Smooth muscle cell (in vitro differentiated cells): ENCODE measurements around the gene SMAP1. TPM values are rescaled to one million over a fixed set of nuclear protein-coding genes. Genes with fewer than 3 reads are reported as not detected.

Experiments used
- DNase-seq: peaks from one replicate; lab custom pipeline; 2025; ENCODE audit not compliant: unreplicated experiment; lab: John Stamatoyannopoulos, UW
- H2AFZ ChIP-seq: fragments of 200-600 bp; sonication (generic); 2 replicates; pipeline ENCODE4 v1.6.0; 2016; ENCODE audit warnings: antibody characterized with exemption, low read depth, mild to moderate bottlenecking
- H3F3A ChIP-seq: fragments of 200-600 bp; sonication (generic); 2 replicates; pipeline ENCODE4 v1.6.0; 2017; ENCODE audit warnings: antibody characterized with exemption, low read depth
- H3K27ac ChIP-seq: fragments of 200-600 bp; sonication (generic); 2 replicates; pipeline ENCODE4 v1.5.1; 2016; ENCODE audit warnings: low read depth, mild to moderate bottlenecking
- H3K27me3 ChIP-seq: fragments of 200-600 bp; sonication (generic); 2 replicates; pipeline ENCODE4 v1.6.1; 2016; ENCODE audit warnings: low read depth, mild to moderate bottlenecking
- H3K36me3 ChIP-seq: fragments of 200-600 bp; sonication (generic); 2 replicates; pipeline ENCODE4 v1.5.1; 2016; ENCODE audit warnings: low read depth
- H3K4me1 ChIP-seq: fragments of 200-600 bp; sonication (generic); 2 replicates; pipeline ENCODE4 v1.5.1; 2016; ENCODE audit warnings: low read depth
- H3K4me2 ChIP-seq: fragments of 200-600 bp; sonication (generic); 2 replicates; pipeline ENCODE4 v1.6.0; 2016; ENCODE audit warnings: mild to moderate bottlenecking
- H3K4me3 ChIP-seq: fragments of 200-600 bp; sonication (generic); 2 replicates; pipeline ENCODE4 v1.5.1; 2016; ENCODE audit warnings: mild to moderate bottlenecking
- H3K79me2 ChIP-seq: fragments of 200-600 bp; sonication (generic); 2 replicates; pipeline ENCODE4 v1.6.0; 2016; ENCODE audit warnings: low read depth, mild to moderate bottlenecking
- H3K9ac ChIP-seq: fragments of 200-600 bp; sonication (generic); 2 replicates; pipeline ENCODE4 v1.6.0; 2016; ENCODE audit warnings: low read depth
- H3K9me3 ChIP-seq: fragments of 200-600 bp; sonication (generic); replicated peaks from 2 replicates; pipeline ENCODE4 v1.5.1; 2016; ENCODE audit warnings: low read depth
- H4K20me1 ChIP-seq: fragments of 200-600 bp; sonication (generic); 2 replicates; pipeline ENCODE4 v1.6.0; 2016; ENCODE audit warnings: low read depth
- WGBS: methylation state at CpG from one replicate; pipeline ENCODE4 v1.1.7; 2016; ENCODE audit warnings: low lambda C conversion rate; 5-methylcytosine and 5-hydroxymethylcytosine counted together
- polyA plus RNA-seq: library from polyadenylated mRNA; unstranded; fragments of >200 nt; fragmentation: Nextera tagmentation; extraction: Ambion mirVana; gene quantifications from 2 replicates; pipeline ENCODE4 v1.2.1, GENCODE V29; 2016
- total RNA-seq: library from RNA; depleted of rRNA; stranded (reverse); fragments of >200 nt; gene quantifications from 2 replicates; pipeline ENCODE4 v1.2.3, GENCODE V29; 2014
- TF ChIP-seq, protein P1 (sequence below): fragments of 200-600 bp; sonication (generic); IDR thresholded peaks from 2 replicates; pipeline ENCODE4 v1.5.1; 2017; ENCODE audit warnings: borderline replicate concordance, mild to moderate bottlenecking, antibody characterized with exemption; ENCODE audit not compliant: insufficient read depth, poor library complexity, severe bottlenecking

Gene SMAP1
- total and polyA plus RNA-seq, 2 experiments from 2014 or later = 21.7 to 39.8 TPM

DNA sequence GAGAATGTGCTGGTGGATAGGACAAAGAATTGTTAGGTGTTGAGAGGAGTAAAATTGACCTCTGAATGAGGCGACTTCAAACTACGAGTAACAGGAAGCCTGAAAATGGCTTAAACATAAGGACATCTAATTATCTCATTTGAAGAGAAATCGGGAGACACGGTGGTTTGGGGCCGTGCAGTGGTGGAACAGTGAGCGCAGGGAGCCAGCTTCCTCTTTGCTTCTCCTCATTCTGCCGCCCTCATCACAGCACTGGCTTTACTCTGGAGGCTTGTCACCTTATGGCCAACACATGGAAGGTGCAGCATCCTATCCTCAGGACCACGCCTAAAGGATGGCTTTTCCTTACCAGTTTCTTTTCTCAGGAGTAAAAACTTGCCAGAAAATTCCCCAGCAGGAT is 174.9 kb downstream of the SMAP1 start:
- no peak overlapping the region for H3K9ac ChIP-seq

DNA sequence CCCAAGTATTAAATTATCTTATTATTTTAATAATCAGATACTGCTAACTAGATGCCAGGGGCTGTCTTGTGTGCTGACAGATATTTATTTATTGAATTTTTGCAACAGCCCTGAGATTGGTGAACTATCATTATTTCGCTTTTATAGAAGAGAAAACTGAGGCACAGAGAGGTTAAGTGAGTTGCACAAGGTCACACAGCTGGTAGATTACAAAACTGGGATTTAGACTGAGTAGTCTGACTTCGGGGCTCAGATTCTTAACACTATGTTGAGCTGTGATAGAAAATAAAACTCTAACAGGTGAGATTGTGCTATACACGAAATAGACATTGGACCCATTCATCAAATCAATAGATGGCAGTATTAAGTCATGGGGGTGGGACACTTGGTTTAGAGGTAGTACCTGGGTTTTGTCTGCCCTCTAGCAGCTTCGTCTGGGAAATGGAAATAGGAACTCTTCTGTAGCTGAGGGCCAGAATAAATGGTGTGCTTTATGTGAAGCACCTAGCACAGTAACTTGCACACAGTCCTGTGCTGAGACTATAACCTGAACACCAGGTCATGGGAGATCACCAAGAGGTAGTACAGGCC is 175.7 kb downstream of the SMAP1 start:
- H3K27ac ChIP-seq = no peak overlapping the region
- H3K9me3 ChIP-seq = no peaks in the 10 kb centered on the region
- TF ChIP-seq, protein P1, sequence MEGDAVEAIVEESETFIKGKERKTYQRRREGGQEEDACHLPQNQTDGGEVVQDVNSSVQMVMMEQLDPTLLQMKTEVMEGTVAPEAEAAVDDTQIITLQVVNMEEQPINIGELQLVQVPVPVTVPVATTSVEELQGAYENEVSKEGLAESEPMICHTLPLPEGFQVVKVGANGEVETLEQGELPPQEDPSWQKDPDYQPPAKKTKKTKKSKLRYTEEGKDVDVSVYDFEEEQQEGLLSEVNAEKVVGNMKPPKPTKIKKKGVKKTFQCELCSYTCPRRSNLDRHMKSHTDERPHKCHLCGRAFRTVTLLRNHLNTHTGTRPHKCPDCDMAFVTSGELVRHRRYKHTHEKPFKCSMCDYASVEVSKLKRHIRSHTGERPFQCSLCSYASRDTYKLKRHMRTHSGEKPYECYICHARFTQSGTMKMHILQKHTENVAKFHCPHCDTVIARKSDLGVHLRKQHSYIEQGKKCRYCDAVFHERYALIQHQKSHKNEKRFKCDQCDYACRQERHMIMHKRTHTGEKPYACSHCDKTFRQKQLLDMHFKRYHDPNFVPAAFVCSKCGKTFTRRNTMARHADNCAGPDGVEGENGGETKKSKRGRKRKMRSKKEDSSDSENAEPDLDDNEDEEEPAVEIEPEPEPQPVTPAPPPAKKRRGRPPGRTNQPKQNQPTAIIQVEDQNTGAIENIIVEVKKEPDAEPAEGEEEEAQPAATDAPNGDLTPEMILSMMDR = no peak
- H3K4me3 ChIP-seq = no peak overlapping the region
- 98% methylated on average over 4 of the region's 4 CpGs for WGBS
- no peak overlapping the region for H2AFZ ChIP-seq
- no peaks in the 10 kb centered on the region for H3F3A ChIP-seq
- no peaks in the 10 kb centered on the region for H3K79me2 ChIP-seq
- peaks cover 9% of the 10 kb centered on the region for H4K20me1 ChIP-seq
- no peak overlapping the region for H3K9ac ChIP-seq
- no peaks in the 10 kb centered on the region for H3K27me3 ChIP-seq
- DNase-seq = no peak
- H3K4me1 ChIP-seq = no peaks in the 10 kb centered on the region
- no peak overlapping the region for H3K4me2 ChIP-seq
- no peaks in the 10 kb centered on the region for H3K36me3 ChIP-seq

More for the DNA sequence above, 174.9 kb downstream of the SMAP1 start:
- Histone ChIP-seq H3K27ac (no peak overlapping the region), H3K4me3 (no peak overlapping the region), H3K27me3 (no peaks in the 10 kb centered on the region), H3F3A (no peaks in the 10 kb centered on the region), H3K79me2 (no peaks in the 10 kb centered on the region), H3K9me3 (no peaks in the 10 kb centered on the region), H4K20me1 (peaks cover 9% of the 10 kb centered on the region), H3K4me2 (no peak overlapping the region), H3K4me1 (no peaks in the 10 kb centered on the region), H2AFZ (no peak overlapping the region), H3K36me3 (no peaks in the 10 kb centered on the region)
- no peak for DNase-seq
- TF ChIP-seq, protein P1 = no peak
- 95% methylated on average over 8 of the region's 8 CpGs for WGBS

DNA sequence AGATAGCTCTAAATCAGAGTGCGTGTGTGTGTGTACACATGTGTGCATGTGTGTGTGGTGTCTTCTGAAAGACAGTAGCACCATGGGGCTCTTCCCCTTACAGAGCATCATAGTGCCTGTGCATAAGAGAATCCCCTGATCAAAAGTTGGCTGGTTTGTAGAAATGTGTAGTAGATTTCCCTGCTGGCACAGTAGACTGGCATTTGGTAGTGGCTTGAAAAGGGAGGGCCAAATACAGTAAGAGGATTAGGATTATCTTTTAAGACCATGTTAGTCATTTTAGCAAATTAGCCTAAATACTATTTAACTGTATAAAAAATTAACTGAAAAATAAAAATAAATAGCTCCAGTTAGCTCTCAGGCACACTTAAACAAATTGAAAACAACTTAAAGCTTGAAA is 176.6 kb downstream of the SMAP1 start:
- Histone ChIP-seq H2AFZ (no peak overlapping the region), H3K4me2 (no peak overlapping the region), H4K20me1 (peaks cover 9% of the 10 kb centered on the region), H3K27me3 (no peaks in the 10 kb centered on the region), H3K36me3 (no peaks in the 10 kb centered on the region), H3K9me3 (no peaks in the 10 kb centered on the region), H3K27ac (no peak overlapping the region), H3K79me2 (no peaks in the 10 kb centered on the region), H3K9ac (no peak overlapping the region), H3K4me1 (no peaks in the 10 kb centered on the region), H3K4me3 (no peak overlapping the region), H3F3A (no peaks in the 10 kb centered on the region)
- no peak for DNase-seq
- 100% methylated on average over 1 of the region's 1 CpG for WGBS
- TF ChIP-seq, protein P1 = no peak

DNA sequence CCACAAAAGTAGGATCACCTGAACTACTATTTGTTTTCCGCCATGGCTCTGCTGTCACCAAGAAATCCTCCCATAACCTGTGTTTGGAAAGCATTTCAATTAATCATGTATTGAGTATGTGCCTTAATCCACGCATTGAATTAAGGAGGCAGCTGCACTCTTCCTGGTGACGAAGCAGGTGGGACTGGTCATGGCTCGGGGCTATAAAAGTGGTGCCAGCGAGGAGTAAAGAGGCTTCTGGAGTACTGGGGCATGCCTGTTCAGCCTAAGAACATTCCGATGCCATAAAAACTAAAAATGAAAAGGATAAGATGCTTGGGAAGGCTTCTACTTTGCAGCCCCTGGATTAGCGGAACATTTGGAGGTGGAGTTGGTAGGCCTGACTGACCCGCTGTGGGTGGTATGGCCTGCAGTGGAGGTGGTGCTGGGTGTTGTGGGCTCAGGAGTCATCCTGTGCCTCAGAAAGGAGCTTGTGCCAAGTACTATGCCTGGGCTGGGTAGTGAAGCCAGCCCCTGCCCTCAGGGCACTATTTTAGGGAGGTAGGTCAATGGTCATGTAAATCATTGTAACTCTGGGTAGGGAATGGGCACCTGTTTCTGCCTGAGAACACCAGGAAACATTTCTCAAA is 178.6 kb downstream of the SMAP1 start:
- no peaks in the 10 kb centered on the region for H3K27me3 ChIP-seq
- H3K4me3 ChIP-seq = no peak overlapping the region
- H3K4me1 ChIP-seq = no peaks in the 10 kb centered on the region
- H3K36me3 ChIP-seq = no peaks in the 10 kb centered on the region
- H3F3A ChIP-seq = no peaks in the 10 kb centered on the region
- H3K27ac ChIP-seq = no peak overlapping the region
- H3K79me2 ChIP-seq = no peaks in the 10 kb centered on the region
- no peak for DNase-seq
- TF ChIP-seq, protein P1 = no peak
- H4K20me1 ChIP-seq = peaks cover 12% of the 10 kb centered on the region
- no peak overlapping the region for H2AFZ ChIP-seq
- H3K4me2 ChIP-seq = no peak overlapping the region
- no peaks in the 10 kb centered on the region for H3K9me3 ChIP-seq
- no peak overlapping the region for H3K9ac ChIP-seq
- over 99% methylated on average over 8 of the region's 8 CpGs for WGBS
